GM12801 (cell line): ENCODE results near the gene ADAMTSL3.

Experiments used
- TF ChIP-seq, protein P1 (sequence below): IDR thresholded peaks from one replicate; pipeline ENCODE4 v1.5.1; 2011; ENCODE audit warnings: control low read depth; ENCODE audit not compliant: insufficient read length; ENCODE audit errors: extremely low read depth

Gene ADAMTSL3

DNA sequence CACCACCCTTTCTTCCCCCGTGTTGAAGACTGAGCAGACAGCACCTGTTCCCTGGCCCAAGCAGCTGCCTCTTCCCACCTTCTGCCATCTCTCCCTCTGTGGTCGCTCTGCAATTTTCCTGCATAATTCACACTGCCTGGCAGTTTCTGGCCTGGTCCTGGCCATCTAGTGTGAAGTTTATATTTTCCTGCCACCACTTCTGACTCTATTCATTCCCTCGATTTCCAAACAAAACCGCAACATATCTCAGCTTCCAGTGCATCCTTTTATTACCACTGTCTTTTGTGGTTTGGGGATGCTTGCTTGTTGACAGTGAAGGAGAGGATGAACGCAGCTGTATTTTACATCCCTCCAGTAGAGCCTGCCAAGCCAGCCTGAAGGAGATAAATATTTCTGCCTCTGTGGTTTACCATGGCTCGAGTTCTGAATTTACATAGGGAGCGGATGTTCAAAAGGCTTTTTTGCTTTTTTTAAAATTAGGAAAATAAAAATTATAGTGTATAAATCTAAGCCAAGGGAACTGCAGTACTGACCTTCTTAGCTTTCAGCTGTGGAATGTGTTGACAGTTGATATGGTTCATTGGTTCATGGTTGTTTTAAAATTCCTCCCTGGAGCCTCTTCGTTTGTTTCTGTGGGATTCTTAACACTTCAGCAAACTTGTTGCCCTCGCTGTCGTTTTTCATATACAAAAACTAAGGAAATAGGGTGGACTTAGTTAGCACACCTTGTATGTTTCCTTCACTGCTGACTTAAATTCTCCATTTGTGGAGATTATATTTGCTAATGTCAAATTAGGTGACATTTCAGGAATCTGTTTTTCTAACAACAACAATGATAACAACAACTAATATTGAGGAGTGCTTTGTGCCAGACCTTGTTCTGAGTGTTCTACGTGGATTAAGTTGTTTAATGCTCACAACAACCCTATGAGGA, 250.5 kb downstream of the ADAMTSL3 start:
- TF ChIP-seq, protein P1, sequence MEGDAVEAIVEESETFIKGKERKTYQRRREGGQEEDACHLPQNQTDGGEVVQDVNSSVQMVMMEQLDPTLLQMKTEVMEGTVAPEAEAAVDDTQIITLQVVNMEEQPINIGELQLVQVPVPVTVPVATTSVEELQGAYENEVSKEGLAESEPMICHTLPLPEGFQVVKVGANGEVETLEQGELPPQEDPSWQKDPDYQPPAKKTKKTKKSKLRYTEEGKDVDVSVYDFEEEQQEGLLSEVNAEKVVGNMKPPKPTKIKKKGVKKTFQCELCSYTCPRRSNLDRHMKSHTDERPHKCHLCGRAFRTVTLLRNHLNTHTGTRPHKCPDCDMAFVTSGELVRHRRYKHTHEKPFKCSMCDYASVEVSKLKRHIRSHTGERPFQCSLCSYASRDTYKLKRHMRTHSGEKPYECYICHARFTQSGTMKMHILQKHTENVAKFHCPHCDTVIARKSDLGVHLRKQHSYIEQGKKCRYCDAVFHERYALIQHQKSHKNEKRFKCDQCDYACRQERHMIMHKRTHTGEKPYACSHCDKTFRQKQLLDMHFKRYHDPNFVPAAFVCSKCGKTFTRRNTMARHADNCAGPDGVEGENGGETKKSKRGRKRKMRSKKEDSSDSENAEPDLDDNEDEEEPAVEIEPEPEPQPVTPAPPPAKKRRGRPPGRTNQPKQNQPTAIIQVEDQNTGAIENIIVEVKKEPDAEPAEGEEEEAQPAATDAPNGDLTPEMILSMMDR: no peak

DNA sequence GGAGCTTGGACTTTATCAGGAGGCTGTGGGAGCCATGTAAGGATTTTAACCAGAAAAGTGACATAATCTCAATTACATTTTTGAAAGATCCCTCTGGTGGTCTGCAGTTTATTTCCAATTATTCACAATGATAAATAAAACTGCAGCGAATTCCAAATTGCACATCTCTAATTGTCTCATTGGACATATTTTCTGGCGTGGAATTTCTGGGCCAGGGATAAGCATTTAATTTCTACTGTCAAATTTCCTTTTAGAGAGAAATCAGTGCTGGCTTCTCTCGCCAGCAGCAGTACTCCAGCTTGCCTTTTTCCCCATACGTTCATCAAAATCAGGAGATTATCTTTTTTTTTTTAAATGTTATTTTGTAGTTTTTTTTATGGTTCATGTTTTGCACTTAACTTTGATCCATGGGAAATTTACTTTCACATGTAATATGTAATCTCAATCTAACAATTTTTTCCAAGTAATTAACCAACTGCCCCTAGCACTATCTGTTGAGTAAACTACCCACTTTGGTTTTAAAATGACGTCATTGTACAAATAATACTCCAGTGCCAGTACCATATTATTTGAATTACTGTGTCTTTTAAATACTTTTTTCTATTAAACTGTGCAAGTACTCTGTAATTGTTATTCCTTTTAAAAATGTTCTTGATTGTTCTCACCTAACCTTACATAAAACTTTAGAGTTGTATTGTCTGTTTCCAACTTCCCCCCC, 251.8 kb downstream of the ADAMTSL3 start:
- TF ChIP-seq, protein P1: no peak

DNA sequence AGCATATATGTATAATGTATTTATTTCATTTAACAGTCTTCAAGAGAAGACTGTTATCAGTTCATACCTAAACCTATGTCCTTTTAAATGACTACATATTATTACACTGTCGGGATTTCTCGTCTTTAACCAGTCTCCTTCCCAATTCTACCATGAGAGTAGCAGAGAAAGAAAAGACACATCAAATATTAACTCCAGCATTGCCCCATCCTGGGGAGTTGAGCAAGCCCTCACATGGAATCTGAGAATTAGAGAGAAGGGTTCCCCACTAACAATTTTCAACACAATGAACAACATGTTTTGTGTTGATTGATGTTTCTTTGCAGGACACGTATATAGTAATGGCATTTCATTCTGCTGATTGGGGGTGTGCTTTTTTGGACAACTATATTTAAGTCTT, 257.4 kb downstream of the ADAMTSL3 start:
- TF ChIP-seq, protein P1: no peak

DNA sequence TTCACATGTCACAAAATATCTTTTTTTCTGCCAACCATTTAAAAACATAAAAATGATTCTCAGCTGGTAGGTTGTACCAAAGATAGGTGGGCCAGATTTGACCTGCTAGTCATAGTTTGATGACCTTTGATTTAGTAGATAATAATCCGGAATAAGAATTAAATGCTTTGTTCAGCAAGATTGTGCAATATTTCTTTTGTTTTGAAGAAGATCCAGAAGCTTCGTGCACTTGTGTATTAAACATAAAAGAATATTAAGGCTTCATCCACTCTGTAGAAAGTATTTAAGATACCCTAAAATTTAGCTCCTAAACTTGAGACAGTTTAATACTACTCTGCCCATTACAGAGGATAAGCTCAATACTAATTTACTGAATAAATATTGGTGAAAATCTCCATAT, 258.4 kb downstream of the ADAMTSL3 start:
- TF ChIP-seq, protein P1: no peak

DNA sequence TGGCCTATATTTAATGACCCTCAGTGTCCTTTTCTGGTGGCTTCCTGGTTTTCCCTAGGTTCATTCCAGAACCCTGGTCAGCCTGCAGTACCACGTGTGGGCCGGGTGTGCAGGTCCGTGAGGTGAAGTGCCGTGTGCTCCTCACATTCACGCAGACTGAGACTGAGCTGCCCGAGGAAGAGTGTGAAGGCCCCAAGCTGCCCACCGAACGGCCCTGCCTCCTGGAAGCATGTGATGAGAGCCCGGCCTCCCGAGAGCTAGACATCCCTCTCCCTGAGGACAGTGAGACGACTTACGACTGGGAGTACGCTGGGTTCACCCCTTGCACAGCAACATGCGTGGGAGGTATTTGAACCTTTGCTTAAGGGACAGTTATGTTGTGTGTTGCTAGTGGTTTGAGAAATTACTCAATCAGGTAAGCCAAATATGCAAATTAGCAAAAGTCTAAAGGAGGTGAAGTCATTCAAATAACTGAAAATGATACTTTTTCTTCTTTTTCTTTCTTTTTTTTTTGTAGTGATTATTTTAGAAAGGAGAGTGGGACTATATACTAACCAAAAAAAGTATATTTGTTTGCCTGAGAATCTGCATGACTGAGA, 259.2 kb downstream of the ADAMTSL3 start:
- TF ChIP-seq, protein P1: no peak

DNA sequence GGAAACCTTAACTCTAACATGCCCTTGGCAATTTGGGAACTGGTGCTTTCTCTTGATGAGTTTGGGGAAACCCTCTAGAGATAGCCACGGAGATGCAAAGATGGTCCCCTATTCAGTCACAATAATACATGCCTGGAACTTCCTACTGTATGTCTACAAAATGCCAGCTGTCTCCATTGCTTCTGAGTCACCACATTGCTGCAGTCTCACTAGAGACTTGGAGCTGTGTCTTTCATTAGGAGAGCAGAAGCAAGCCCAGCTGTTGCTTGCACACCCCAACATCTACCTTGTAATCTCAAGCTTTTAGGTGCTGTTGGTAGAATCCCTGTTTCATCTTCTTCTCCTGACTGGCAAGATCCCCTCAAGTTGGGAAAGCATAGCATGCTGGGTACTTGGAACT, 261.0 kb downstream of the ADAMTSL3 start:
- TF ChIP-seq, protein P1: no peak

DNA sequence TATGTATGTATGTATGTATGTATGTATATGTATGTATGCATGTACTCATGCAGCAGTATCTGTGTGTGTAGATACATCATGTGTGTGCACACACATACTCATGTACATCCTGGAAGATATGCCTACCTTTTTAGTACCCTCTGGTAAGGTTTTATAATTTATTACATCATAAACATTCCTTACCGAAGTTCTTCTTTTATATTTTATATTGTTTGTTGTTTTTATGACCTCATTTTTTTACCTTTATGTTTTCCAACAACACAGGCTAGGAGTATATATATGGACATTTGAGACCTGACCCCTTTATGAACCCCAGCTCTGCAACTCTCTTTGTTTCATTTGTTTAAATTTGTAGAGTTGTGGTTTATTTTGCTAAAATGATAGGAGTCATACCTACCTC, 263.5 kb downstream of the ADAMTSL3 start:
- TF ChIP-seq, protein P1: no peak
